Sigmoid colon (tissue), 4 donors: Measurements from ENCODE around the gene CDON.

Experiments used
- POLR2A ChIP-seq, 2 donors: fragments of 450-650 bp; IDR thresholded peaks; one replicate each; pipeline ENCODE4 v1.6.1; 2016; ENCODE audit warnings: antibody characterized with exemption in 2 of 2, mild to moderate bottlenecking in 2 of 2, moderate library complexity in 2 of 2
- POLR2AphosphoS5 ChIP-seq, 4 donors: sonication (generic); formaldehyde crosslinking; IDR thresholded peaks; one replicate each; pipeline ENCODE4 v1.6.1; 2017; ENCODE audit warnings: antibody characterized with exemption in 4 of 4
- TF ChIP-seq, protein P1 (sequence below), 4 experiments: fragments of 450-650 bp in 3 of 4; fragments of 200-600 bp in 1 of 4; IDR thresholded peaks; one replicate each; pipeline ENCODE4 v1.5.1; 2016 to 2019; ENCODE audit warnings: antibody characterized with exemption in 4 of 4, mild to moderate bottlenecking in 3 of 4, moderate library complexity in 2 of 4

DNA sequence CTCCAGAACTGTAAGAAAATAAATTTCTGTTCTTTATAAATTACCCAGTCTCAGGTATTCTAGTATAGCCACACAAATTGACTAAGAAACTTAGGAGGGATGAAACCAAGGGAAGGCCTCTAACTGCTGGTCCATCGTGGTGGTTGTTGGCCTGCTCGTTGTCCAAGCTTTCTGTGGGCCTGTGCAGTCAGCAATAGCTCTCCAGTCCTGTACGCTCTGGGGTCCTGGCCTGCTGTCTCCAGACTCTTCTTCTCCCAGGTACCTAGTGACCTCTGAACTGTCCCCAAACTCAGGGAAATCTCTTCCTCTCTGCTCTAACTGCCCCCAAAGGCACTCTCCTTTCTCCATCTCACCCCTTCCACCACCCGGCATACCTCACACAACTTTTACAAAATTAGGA lies 122.5 kb downstream of the CDON start:
- TF ChIP-seq, protein P1, sequence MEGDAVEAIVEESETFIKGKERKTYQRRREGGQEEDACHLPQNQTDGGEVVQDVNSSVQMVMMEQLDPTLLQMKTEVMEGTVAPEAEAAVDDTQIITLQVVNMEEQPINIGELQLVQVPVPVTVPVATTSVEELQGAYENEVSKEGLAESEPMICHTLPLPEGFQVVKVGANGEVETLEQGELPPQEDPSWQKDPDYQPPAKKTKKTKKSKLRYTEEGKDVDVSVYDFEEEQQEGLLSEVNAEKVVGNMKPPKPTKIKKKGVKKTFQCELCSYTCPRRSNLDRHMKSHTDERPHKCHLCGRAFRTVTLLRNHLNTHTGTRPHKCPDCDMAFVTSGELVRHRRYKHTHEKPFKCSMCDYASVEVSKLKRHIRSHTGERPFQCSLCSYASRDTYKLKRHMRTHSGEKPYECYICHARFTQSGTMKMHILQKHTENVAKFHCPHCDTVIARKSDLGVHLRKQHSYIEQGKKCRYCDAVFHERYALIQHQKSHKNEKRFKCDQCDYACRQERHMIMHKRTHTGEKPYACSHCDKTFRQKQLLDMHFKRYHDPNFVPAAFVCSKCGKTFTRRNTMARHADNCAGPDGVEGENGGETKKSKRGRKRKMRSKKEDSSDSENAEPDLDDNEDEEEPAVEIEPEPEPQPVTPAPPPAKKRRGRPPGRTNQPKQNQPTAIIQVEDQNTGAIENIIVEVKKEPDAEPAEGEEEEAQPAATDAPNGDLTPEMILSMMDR (IDR thresholded peaks at IDR 0.05), result no peak
- TF ChIP-seq POLR2A (IDR thresholded peaks at IDR 0.05) (no peak), POLR2AphosphoS5 (IDR thresholded peaks at IDR 0.05) (no peak)
